Measurements from ENCODE around the gene TMEM132E. TPM values are rescaled to one million over a fixed set of nuclear protein-coding genes. Genes with fewer than 3 reads are reported as not detected.

The TMEM132E gene
- total and polyA plus RNA-seq, 2 experiments from 2014 or later = 0.16 to 0.45 TPM

DNA sequence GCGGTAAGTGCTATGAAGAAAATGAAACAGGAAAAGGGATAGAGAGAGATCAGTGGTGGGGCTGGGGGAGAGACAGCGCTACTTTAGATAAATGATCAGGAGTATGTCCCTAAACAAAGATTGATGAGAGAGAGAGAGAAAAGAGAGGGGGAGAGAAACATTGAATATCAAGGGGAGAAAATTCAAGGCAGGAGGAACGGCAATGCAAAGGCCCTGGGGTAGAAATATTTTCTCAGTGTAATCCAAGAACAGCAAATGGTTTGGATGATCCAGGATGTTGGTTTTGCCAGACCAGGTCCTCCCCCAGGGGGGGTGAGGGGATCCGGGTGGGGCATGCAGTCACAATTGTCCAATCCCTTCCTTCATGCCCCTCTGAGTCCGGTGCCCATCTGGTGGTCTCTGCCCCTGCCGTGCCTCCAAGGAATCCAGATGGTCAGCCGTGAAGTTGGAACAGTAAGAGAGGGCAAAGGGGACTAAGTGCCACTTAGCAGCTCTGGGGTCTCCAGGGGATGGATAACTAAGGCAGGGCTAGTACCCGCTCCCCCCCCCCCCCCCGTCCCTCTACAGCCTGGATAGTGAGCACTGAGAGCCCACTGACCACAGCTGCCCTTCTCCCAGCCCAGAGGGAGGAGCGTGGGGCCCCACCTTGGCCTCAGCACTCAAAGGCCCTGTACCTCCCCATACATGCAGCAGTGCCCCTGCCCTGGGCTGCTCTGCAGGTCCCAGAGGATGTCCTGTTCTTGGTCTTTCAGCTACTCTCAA is 43.7 kb downstream of the TMEM132E start:
- Histone ChIP-seq H3K9me2 (ENCODE audit: insufficient read depth) (no peaks in the 10 kb centered on the region), H2AFZ (no peak overlapping the region), H3K4me2 (no peak overlapping the region), H3K4me3 (no peak overlapping the region), H3K36me3 (ENCODE audit: insufficient read depth) (no peaks in the 10 kb centered on the region), H3K27ac (ENCODE audit: low read depth) (no peak overlapping the region), H3F3A (replicated peaks; ENCODE audit: low read depth) (no peaks in the 10 kb centered on the region), H3K79me2 (replicated peaks; ENCODE audit: insufficient read depth) (no peaks in the 10 kb centered on the region), H3K27me3 (ENCODE audit: insufficient read depth) (peaks cover 8% of the 10 kb centered on the region), H4K20me1 (replicated peaks; ENCODE audit: insufficient read depth) (no peaks in the 10 kb centered on the region), H3K4me1 (ENCODE audit: insufficient read depth) (peaks cover 10% of the 10 kb centered on the region; the same call in 1 of the 2 replicates)
- Mint-ChIP-seq H3K27ac (no peak overlapping the region), H3K36me3 (ENCODE audit: low read depth) (no peaks in the 10 kb centered on the region), H3K27me3 (ENCODE audit: insufficient read depth, low read depth, poor library complexity) (peaks cover 5% of the 10 kb centered on the region), H3K4me3 (no peak overlapping the region), H3K9me3 (no peaks in the 10 kb centered on the region), H3K4me1 (peaks cover 30% of the 10 kb centered on the region)
- ATAC-seq = no peak
- DNase-seq (ENCODE audit: low spot score) = no peak
- TF ChIP-seq, protein P1, sequence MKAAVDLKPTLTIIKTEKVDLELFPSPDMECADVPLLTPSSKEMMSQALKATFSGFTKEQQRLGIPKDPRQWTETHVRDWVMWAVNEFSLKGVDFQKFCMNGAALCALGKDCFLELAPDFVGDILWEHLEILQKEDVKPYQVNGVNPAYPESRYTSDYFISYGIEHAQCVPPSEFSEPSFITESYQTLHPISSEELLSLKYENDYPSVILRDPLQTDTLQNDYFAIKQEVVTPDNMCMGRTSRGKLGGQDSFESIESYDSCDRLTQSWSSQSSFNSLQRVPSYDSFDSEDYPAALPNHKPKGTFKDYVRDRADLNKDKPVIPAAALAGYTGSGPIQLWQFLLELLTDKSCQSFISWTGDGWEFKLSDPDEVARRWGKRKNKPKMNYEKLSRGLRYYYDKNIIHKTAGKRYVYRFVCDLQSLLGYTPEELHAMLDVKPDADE (IDR thresholded peaks at IDR 0.05) = no peak
- TF ChIP-seq STAT1 (IDR thresholded peaks at IDR 0.05; ENCODE audit: unreplicated experiment) (no peak), CREB1 (CRISPR knock-in tag; IDR thresholded peaks at IDR 0.05; ENCODE audit: low read depth) (no peak), JUNB (IDR thresholded peaks at IDR 0.05; ENCODE audit: unreplicated experiment) (no peak), ZNF331 (CRISPR knock-in tag; IDR thresholded peaks at IDR 0.05; ENCODE audit: low read depth) (no peak), NANOG (IDR thresholded peaks at IDR 0.05; ENCODE audit: borderline replicate concordance) (no peak), ZNF114 (CRISPR knock-in tag; IDR thresholded peaks at IDR 0.05) (no peak), POLR2AphosphoS5 (IDR thresholded peaks at IDR 0.05; ENCODE audit: low read depth) (no peak), REST (IDR thresholded peaks at IDR 0.05; ENCODE audit: unreplicated experiment) (no peak), EZH2phosphoT487 (IDR thresholded peaks at IDR 0.05; ENCODE audit: unreplicated experiment) (no peak)
- TF ChIP-seq, protein P2, sequence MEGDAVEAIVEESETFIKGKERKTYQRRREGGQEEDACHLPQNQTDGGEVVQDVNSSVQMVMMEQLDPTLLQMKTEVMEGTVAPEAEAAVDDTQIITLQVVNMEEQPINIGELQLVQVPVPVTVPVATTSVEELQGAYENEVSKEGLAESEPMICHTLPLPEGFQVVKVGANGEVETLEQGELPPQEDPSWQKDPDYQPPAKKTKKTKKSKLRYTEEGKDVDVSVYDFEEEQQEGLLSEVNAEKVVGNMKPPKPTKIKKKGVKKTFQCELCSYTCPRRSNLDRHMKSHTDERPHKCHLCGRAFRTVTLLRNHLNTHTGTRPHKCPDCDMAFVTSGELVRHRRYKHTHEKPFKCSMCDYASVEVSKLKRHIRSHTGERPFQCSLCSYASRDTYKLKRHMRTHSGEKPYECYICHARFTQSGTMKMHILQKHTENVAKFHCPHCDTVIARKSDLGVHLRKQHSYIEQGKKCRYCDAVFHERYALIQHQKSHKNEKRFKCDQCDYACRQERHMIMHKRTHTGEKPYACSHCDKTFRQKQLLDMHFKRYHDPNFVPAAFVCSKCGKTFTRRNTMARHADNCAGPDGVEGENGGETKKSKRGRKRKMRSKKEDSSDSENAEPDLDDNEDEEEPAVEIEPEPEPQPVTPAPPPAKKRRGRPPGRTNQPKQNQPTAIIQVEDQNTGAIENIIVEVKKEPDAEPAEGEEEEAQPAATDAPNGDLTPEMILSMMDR (conservative IDR thresholded peaks at IDR 0.05; ENCODE audit: low read depth in 2 of 2) = no peak
- TF ChIP-seq, protein P3, sequence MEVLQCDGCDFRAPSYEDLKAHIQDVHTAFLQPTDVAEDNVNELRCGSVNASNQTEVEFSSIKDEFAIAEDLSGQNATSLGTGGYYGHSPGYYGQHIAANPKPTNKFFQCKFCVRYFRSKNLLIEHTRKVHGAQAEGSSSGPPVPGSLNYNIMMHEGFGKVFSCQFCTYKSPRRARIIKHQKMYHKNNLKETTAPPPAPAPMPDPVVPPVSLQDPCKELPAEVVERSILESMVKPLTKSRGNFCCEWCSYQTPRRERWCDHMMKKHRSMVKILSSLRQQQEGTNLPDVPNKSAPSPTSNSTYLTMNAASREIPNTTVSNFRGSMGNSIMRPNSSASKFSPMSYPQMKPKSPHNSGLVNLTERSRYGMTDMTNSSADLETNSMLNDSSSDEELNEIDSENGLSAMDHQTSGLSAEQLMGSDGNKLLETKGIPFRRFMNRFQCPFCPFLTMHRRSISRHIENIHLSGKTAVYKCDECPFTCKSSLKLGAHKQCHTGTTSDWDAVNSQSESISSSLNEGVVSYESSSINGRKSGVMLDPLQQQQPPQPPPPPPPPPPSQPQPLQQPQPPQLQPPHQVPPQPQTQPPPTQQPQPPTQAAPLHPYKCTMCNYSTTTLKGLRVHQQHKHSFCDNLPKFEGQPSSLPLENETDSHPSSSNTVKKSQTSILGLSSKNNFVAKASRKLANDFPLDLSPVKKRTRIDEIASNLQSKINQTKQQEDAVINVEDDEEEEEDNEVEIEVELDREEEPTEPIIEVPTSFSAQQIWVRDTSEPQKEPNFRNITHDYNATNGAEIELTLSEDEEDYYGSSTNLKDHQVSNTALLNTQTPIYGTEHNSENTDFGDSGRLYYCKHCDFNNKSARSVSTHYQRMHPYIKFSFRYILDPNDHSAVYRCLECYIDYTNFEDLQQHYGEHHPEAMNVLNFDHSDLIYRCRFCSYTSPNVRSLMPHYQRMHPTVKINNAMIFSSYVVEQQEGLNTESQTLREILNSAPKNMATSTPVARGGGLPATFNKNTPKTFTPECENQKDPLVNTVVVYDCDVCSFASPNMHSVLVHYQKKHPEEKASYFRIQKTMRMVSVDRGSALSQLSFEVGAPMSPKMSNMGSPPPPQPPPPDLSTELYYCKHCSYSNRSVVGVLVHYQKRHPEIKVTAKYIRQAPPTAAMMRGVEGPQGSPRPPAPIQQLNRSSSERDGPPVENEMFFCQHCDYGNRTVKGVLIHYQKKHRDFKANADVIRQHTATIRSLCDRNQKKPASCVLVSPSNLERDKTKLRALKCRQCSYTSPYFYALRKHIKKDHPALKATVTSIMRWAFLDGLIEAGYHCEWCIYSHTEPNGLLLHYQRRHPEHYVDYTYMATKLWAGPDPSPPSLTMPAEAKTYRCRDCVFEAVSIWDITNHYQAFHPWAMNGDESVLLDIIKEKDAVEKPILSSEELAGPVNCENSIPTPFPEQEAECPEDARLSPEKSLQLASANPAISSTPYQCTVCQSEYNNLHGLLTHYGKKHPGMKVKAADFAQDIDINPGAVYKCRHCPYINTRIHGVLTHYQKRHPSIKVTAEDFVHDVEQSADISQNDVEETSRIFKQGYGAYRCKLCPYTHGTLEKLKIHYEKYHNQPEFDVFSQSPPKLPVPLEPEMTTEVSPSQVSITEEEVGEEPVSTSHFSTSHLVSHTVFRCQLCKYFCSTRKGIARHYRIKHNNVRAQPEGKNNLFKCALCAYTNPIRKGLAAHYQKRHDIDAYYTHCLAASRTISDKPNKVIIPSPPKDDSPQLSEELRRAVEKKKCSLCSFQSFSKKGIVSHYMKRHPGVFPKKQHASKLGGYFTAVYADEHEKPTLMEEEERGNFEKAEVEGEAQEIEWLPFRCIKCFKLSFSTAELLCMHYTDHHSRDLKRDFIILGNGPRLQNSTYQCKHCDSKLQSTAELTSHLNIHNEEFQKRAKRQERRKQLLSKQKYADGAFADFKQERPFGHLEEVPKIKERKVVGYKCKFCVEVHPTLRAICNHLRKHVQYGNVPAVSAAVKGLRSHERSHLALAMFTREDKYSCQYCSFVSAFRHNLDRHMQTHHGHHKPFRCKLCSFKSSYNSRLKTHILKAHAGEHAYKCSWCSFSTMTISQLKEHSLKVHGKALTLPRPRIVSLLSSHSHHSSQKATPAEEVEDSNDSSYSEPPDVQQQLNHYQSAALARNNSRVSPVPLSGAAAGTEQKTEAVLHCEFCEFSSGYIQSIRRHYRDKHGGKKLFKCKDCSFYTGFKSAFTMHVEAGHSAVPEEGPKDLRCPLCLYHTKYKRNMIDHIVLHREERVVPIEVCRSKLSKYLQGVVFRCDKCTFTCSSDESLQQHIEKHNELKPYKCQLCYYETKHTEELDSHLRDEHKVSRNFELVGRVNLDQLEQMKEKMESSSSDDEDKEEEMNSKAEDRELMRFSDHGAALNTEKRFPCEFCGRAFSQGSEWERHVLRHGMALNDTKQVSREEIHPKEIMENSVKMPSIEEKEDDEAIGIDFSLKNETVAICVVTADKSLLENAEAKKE (CRISPR knock-in tag; IDR thresholded peaks at IDR 0.05) = no peak
